A549 (cell line): Measurements from ENCODE around the gene HSPH1. TPM values are rescaled to one million over a fixed set of nuclear protein-coding genes. Genes with fewer than 3 reads are reported as not detected.

ENCODE experiments used
- ATAC-seq, 2 experiments: fragments of 200-7000 bp in 1 of 2; fragments of >200 bp in 1 of 2; cut with Nextera tagmentation in 1 of 2; cut with Tn5 transposase in 1 of 2; 3 replicates each; pipeline versions ENCODE4 v1.8.0 to v1.9.1; 2018 to 2020; ENCODE audit warnings: mild to moderate bottlenecking in 1 of 2, moderate library complexity in 1 of 2
- CTCF ChIA-PET: fragments of 300-600 bp; sonication (Branson Sonifier 250); formaldehyde crosslinking; extraction: SDS; loops from one replicate; lab custom pipeline; 2021; ENCODE audit warnings: antibody characterized with exemption, inconsistent platforms; lab: Yijun Ruan, JAX
- POLR2A ChIA-PET: fragments of 350-600 bp; formaldehyde crosslinking; extraction: SDS; loops from one replicate; lab custom pipeline; 2021; ENCODE audit warnings: antibody characterized with exemption, inconsistent platforms; lab: Yijun Ruan, JAX
- DNase-seq, 2 experiments: peaks; one replicate each; pipeline versions ENCODE4 v3.0.0 to v3.0.0-alpha.2; 2011 to 2016; ENCODE audit warnings: low read depth in 1 of 2, low spot score in 1 of 2
- FAIRE-seq: peaks from 2 replicates; lab custom pipeline; 2011; peaks lifted over from hg19 to GRCh38; lab: Jason Lieb, UNC
- H3K27ac ChIP-seq, 2 experiments: fragments of >200 bp; sonication (Bioruptor Twin); formaldehyde crosslinking; 3 replicates each; pipeline ENCODE4 v1.5.1; 2016 to 2017
- H3K4me1 ChIP-seq: fragments of >200 bp; sonication (Bioruptor Twin); formaldehyde crosslinking; 3 replicates; pipeline ENCODE4 v1.6.1; 2016
- H3K4me2 ChIP-seq: fragments of >200 bp; sonication (Bioruptor Twin); formaldehyde crosslinking; 3 replicates; pipeline ENCODE4 v1.6.1; 2016
- H3K4me3 ChIP-seq: fragments of >200 bp; sonication (Bioruptor Twin); formaldehyde crosslinking; 3 replicates; pipeline ENCODE4 v1.5.1; 2016
- H3K9me3 ChIP-seq: fragments of >200 bp; sonication (Bioruptor Twin); formaldehyde crosslinking; 3 replicates; pipeline ENCODE4 v1.6.1; 2016
- CBX2 ChIP-seq: fragments of 200-600 bp; sonication (generic); IDR thresholded peaks from 2 replicates; pipeline ENCODE4 v1.6.1; 2016; ENCODE audit warnings: low read depth, mild to moderate bottlenecking, borderline replicate concordance
- CEBPB ChIP-seq, 2 experiments: fragments of >200 bp in 1 of 2; sonication (Bioruptor Twin) in 1 of 2; formaldehyde crosslinking in 1 of 2; IDR thresholded peaks; 2 replicates each; pipeline ENCODE4 v1.6.1; 2012 to 2016
- FOXS1 ChIP-seq: fragments of 250-450 bp; sonication (Bioruptor Pico); IDR thresholded peaks from 2 replicates; pipeline ENCODE4 v1.5.0; 2020; ENCODE audit warnings: mild to moderate bottlenecking, moderate library complexity
- GATA3 ChIP-seq: IDR thresholded peaks from 2 replicates; pipeline ENCODE4 v1.6.1; 2012; ENCODE audit warnings: borderline replicate concordance
- HDAC2 ChIP-seq: fragments of 200-600 bp; sonication (generic); IDR thresholded peaks from 2 replicates; pipeline ENCODE4 v1.6.1; 2016
- HEYL ChIP-seq: fragments of 250-450 bp; sonication (Bioruptor Pico); IDR thresholded peaks from 2 replicates; pipeline ENCODE4 v1.8.0; 2021; ENCODE audit warnings: mild to moderate bottlenecking, moderate library complexity
- HOXB13 ChIP-seq: fragments of 250-450 bp; sonication (Bioruptor Pico); IDR thresholded peaks from 2 replicates; pipeline ENCODE4 v1.5.0; 2020; ENCODE audit warnings: low read depth, mild to moderate bottlenecking, moderate library complexity
- HOXB5 ChIP-seq: fragments of 250-450 bp; sonication (Bioruptor Pico); IDR thresholded peaks from 2 replicates; pipeline ENCODE4 v1.5.0; 2020; ENCODE audit warnings: mild to moderate bottlenecking, moderate library complexity
- JUNB ChIP-seq: fragments of >200 bp; sonication (Bioruptor Twin); formaldehyde crosslinking; IDR thresholded peaks from 2 replicates; pipeline ENCODE4 v1.6.1; 2016
- MYC ChIP-seq: IDR thresholded peaks from 2 replicates; pipeline ENCODE4 v1.6.1; 2012; ENCODE audit warnings: mild to moderate bottlenecking, inconsistent platforms, low read length, improper control_type of control experiment, borderline replicate concordance
- NR3C1 ChIP-seq: fragments of >200 bp; sonication (Bioruptor Twin); formaldehyde crosslinking; IDR thresholded peaks from 3 replicates; pipeline ENCODE4 v1.6.1; 2017
- PHF8 ChIP-seq: fragments of 200-600 bp; sonication (generic); IDR thresholded peaks from 2 replicates; pipeline ENCODE4 v1.6.1; 2016; ENCODE audit warnings: low read depth, mild to moderate bottlenecking, antibody characterized with exemption, moderate library complexity, borderline replicate concordance
- POLR2A ChIP-seq: IDR thresholded peaks from 2 replicates; pipeline ENCODE4 v1.6.1; 2012; ENCODE audit warnings: mild to moderate bottlenecking, low read length
- POLR2AphosphoS2 ChIP-seq: conservative IDR thresholded peaks from 2 replicates; pipeline ENCODE4 v1.6.1; 2012; ENCODE audit warnings: low read length, improper control_type of control experiment, inconsistent platforms
- RCOR1 ChIP-seq: fragments of 150-350 bp; IDR thresholded peaks from 2 replicates; pipeline ENCODE4 v1.6.1; 2014; ENCODE audit warnings: antibody characterized with exemption, low read length, low read depth
- TFCP2L1 ChIP-seq: fragments of 250-450 bp; sonication (Bioruptor Pico); IDR thresholded peaks from 2 replicates; pipeline ENCODE4 v1.5.0; 2021; ENCODE audit warnings: mild to moderate bottlenecking
- WGBS: methylation state at CpG from one replicate; pipeline ENCODE4 v1.1.6; 2017; ENCODE audit errors: missing lambda C conversion rate; 5-methylcytosine and 5-hydroxymethylcytosine counted together
- polyA plus RNA-seq, 4 experiments: library from polyadenylated mRNA; depleted of rRNA in 3 of 4; stranded (reverse); fragments of >200 nt; fragmentation: RNase III in 1 of 4; extraction: RNeasy Plus Mini Kit Qiagen cat#74134 plus additional on column Dnase treatment in 1 of 4; gene quantifications; 2 replicates in 3 of 4; 3 replicates in 1 of 4; pipeline ENCODE4 v1.2.3, GENCODE V29; 2011 to 2017
- TF ChIP-seq, protein P1 (sequence below): fragments of >200 bp; sonication (Bioruptor Twin); formaldehyde crosslinking; IDR thresholded peaks from 3 replicates; pipeline ENCODE4 v1.5.1; 2016
- TF ChIP-seq, protein P2 (sequence below): IDR thresholded peaks from 2 replicates; pipeline ENCODE4 v1.6.1; 2012
- TF ChIP-seq, protein P3 (sequence below): fragments of 250-450 bp; sonication (Bioruptor Pico); IDR thresholded peaks from 2 replicates; pipeline ENCODE4 v1.5.0; 2020; ENCODE audit warnings: low read depth, mild to moderate bottlenecking, moderate library complexity

HSPH1 gene
- polyA plus RNA-seq, 2 of the 4 experiments (the other 2 are of a cell fraction), result 110 to 141 TPM

DNA sequence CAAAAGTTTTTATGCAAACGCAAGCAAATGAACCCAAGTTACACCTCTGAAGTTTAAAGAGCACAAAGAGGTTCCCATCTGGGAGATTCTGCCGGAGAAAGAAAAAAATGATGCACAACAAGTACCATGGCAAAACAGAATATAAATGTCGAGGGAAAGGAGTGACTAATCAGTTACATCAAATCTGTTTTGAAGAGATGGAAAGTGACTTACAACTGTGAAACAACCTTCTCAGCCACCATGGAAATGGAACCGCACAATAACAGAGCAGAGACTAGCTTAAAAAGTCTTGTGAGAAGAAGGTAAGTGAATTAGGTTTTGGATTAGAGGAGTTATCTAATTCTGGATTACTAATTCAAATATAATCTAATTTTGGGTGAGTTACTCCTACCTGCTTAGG lies 2.4 kb downstream of the HSPH1 start:
- Histone ChIP-seq H3K27ac (peak overlapping the region in 1 of 2 experiments; percentile 38; a peak in 1 of 6 replicates), H3K4me2 (peak overlapping the region; percentile 81), H3K4me1 (peaks cover 43% of the 10 kb centered on the region), H3K4me3 (peak overlapping the region; percentile 84), H3K9me3 (no peaks in the 10 kb centered on the region)
- WGBS, result 22% methylated on average over 4 of the region's 4 CpGs
- CTCF ChIA-PET, result interaction anchor here (1.4 kb wide), 1 partner anchor 12 kb away, joined by 3 read pairs; no protein-coding TSS in a partner anchor
- FAIRE-seq (no peak), DNase-seq (no peak), ATAC-seq (no peak)
- POLR2A ChIA-PET, result no interaction called here
- no peak for TF ChIP-seq HEYL (CRISPR knock-in tag)
- no peak for TF ChIP-seq NR3C1
- no peak for TF ChIP-seq TFCP2L1 (CRISPR knock-in tag)
- no peak for TF ChIP-seq HDAC2
- TF ChIP-seq, protein P1, sequence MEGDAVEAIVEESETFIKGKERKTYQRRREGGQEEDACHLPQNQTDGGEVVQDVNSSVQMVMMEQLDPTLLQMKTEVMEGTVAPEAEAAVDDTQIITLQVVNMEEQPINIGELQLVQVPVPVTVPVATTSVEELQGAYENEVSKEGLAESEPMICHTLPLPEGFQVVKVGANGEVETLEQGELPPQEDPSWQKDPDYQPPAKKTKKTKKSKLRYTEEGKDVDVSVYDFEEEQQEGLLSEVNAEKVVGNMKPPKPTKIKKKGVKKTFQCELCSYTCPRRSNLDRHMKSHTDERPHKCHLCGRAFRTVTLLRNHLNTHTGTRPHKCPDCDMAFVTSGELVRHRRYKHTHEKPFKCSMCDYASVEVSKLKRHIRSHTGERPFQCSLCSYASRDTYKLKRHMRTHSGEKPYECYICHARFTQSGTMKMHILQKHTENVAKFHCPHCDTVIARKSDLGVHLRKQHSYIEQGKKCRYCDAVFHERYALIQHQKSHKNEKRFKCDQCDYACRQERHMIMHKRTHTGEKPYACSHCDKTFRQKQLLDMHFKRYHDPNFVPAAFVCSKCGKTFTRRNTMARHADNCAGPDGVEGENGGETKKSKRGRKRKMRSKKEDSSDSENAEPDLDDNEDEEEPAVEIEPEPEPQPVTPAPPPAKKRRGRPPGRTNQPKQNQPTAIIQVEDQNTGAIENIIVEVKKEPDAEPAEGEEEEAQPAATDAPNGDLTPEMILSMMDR, result no peak
- TF ChIP-seq HOXB5 (CRISPR knock-in tag), result no peak
- no peak for TF ChIP-seq FOXS1 (CRISPR knock-in tag)
- no peak for TF ChIP-seq MYC
- TF ChIP-seq GATA3, result no peak
- TF ChIP-seq POLR2AphosphoS2, result no peak

DNA sequence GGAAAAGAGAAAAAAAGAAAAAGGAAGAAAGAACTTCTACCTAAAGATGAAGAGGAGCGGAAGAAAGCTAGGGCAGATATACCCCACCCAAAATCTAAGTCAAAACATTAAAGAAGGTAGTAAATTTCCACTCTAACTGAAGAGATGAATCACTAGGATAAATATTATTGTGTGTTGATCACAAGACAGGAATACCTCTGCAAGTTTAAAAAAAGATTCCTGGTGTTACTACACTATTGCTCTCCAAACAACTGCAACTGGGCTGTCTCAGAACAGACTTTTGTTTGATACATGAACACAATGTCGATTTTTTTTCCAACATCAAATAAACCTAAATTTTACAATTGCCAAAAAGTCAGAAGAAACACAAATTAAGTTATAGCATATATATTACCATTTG lies 6.8 kb downstream of the HSPH1 start:
- Histone ChIP-seq H3K9me3 (no peaks in the 10 kb centered on the region), H3K27ac (no peak overlapping the region), H3K4me3 (no peak overlapping the region)
- ATAC-seq (no peak), FAIRE-seq (no peak)
- TF ChIP-seq HEYL (CRISPR knock-in tag) (no peak), HOXB13 (CRISPR knock-in tag) (no peak), RCOR1 (no peak), PHF8 (no peak), CBX2 (no peak), POLR2A (no peak), CEBPB (IDR thresholded peaks at IDR 0.05) (no peak)
- TF ChIP-seq, protein P2, sequence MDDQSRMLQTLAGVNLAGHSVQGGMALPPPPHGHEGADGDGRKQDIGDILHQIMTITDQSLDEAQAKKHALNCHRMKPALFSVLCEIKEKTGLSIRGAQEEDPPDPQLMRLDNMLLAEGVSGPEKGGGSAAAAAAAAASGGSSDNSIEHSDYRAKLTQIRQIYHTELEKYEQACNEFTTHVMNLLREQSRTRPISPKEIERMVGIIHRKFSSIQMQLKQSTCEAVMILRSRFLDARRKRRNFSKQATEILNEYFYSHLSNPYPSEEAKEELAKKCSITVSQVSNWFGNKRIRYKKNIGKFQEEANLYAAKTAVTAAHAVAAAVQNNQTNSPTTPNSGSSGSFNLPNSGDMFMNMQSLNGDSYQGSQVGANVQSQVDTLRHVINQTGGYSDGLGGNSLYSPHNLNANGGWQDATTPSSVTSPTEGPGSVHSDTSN, result no peak
- TF ChIP-seq, protein P3, sequence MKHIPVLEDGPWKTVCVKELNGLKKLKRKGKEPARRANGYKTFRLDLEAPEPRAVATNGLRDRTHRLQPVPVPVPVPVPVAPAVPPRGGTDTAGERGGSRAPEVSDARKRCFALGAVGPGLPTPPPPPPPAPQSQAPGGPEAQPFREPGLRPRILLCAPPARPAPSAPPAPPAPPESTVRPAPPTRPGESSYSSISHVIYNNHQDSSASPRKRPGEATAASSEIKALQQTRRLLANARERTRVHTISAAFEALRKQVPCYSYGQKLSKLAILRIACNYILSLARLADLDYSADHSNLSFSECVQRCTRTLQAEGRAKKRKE (CRISPR knock-in tag), result no peak
- TF ChIP-seq, all 56 proteins: peak for 0
- DNase-seq, result no peak
- ChIA-PET CTCF (no interaction called here), POLR2A (no interaction called here)
- peak overlapping the region; percentile 13; the same call in 1 of the 3 replicates for H3K4me2 ChIP-seq
- H3K4me1 ChIP-seq, result peaks cover 38% of the 10 kb centered on the region
- 89% methylated on average over 2 of the region's 2 CpGs for WGBS

DNA sequence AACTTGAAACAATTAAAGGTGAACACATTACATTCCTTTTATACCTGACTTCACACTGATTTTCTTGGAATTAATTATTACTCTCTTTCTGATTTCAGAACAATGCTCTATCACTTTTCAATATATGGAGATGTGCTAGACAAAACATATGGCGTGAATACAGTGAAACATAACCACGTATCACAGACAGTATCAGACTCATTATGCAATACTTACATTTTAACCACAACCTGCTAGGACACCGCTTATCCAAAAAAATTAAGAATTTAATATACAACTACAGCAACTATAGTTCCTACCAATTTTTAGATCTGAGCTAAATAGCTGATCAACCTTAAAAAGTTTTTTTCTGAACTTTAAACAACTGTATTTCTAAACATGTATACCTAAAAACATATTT lies 9.9 kb downstream of the HSPH1 start:
- Histone ChIP-seq H3K4me2 (no peak overlapping the region), H3K27ac (no peak overlapping the region), H3K4me3 (no peak overlapping the region), H3K4me1 (peaks cover 14% of the 10 kb centered on the region; the same call in 2 of the 3 replicates), H3K9me3 (no peaks in the 10 kb centered on the region)
- TF ChIP-seq CEBPB (IDR thresholded peaks at IDR 0.05), result peak; percentile 72 to 82; a peak in 3 of 4 replicates
- no peak for TF ChIP-seq JUNB
- ChIA-PET CTCF (no interaction called here), POLR2A (no interaction called here)
- no peak for DNase-seq
- no peak for FAIRE-seq
- WGBS, result 90% methylated on average over 3 of the region's 3 CpGs
- ATAC-seq, result no peak
